Measurements from ENCODE around the gene FKTN.
"Not testable (repeated sequence)": the region's sequence is repeated elsewhere in the genome, so short reads cannot be mapped to it uniquely, and the experiment has no call there.

Gene FKTN

GRCh38 chr9:105557804-105558610, at the start of gene FKTN:
FKTN (plus strand) TSS chr9:105558131; CDS start chr9:105575033, 16,902 bp downstream.
- peak; percentile 94 for FAIRE-seq
- peak; percentile 83 for DNase-seq (ENCODE audit: extremely low spot score, insufficient read length, low read depth)

GRCh38 chr9:105508530-105508929, 49.4 kb upstream of the FKTN start:
- DNase-seq (ENCODE audit: extremely low spot score, insufficient read length, low read depth) (no peak), FAIRE-seq (no peak)

GRCh38 chr9:105510024-105510423, 47.9 kb upstream of the FKTN start:
- FAIRE-seq (peak; percentile 44), DNase-seq (ENCODE audit: extremely low spot score, insufficient read length, low read depth) (no peak)

- FAIRE-seq (no peak), DNase-seq (ENCODE audit: extremely low spot score, insufficient read length, low read depth) (no peak)
Measured at GRCh38 chr9:105511446-105511845, 46.5 kb upstream of the FKTN start.

- DNase-seq (ENCODE audit: extremely low spot score, insufficient read length, low read depth) (no peak), FAIRE-seq (no peak)
Measured at GRCh38 chr9:105515811-105516413, 42.0 kb upstream of the FKTN start.

- not testable (repeated sequence) for DNase-seq (ENCODE audit: extremely low spot score, insufficient read length, low read depth); FAIRE-seq
Measured at GRCh38 chr9:105519710-105520369, 38.1 kb upstream of the FKTN start.

GRCh38 chr9:105520992-105521391, 36.9 kb upstream of the FKTN start:
- FAIRE-seq; DNase-seq (ENCODE audit: extremely low spot score, insufficient read length, low read depth): not testable (repeated sequence)

- peak; percentile 55 for FAIRE-seq
- DNase-seq (ENCODE audit: extremely low spot score, insufficient read length, low read depth) = not testable (repeated sequence)
Measured at GRCh38 chr9:105522618-105523385, 35.1 kb upstream of the FKTN start.

- DNase-seq (ENCODE audit: extremely low spot score, insufficient read length, low read depth) (no peak), FAIRE-seq (no peak)
Measured at GRCh38 chr9:105531530-105531929, 26.4 kb upstream of the FKTN start.

- DNase-seq (ENCODE audit: extremely low spot score, insufficient read length, low read depth) (no peak), FAIRE-seq (peak; percentile 73)
Measured at GRCh38 chr9:105535920-105536668, 21.8 kb upstream of the FKTN start.

GRCh38 chr9:105539452-105539851, 18.5 kb upstream of the FKTN start:
- DNase-seq (ENCODE audit: extremely low spot score, insufficient read length, low read depth) (no peak), FAIRE-seq (no peak)

GRCh38 chr9:105541838-105542237, 16.1 kb upstream of the FKTN start:
- DNase-seq (ENCODE audit: extremely low spot score, insufficient read length, low read depth) = no peak
- FAIRE-seq = peak; percentile 85

GRCh38 chr9:105554042-105554441, 3.9 kb upstream of the FKTN start:
- DNase-seq (ENCODE audit: extremely low spot score, insufficient read length, low read depth) (no peak), FAIRE-seq (no peak)

- no peak for FAIRE-seq
- no peak for DNase-seq (ENCODE audit: extremely low spot score, insufficient read length, low read depth)
Measured at GRCh38 chr9:105572455-105572854, 14.5 kb downstream of the FKTN start.

- not testable (repeated sequence) for DNase-seq (ENCODE audit: extremely low spot score, insufficient read length, low read depth); FAIRE-seq
Measured at GRCh38 chr9:105579952-105580351, 22.0 kb downstream of the FKTN start.

- not testable (repeated sequence) for FAIRE-seq; DNase-seq (ENCODE audit: extremely low spot score, insufficient read length, low read depth)
Measured at GRCh38 chr9:105581550-105581949, 23.6 kb downstream of the FKTN start.

- FAIRE-seq = no peak
- DNase-seq (ENCODE audit: extremely low spot score, insufficient read length, low read depth) = no peak
Measured at GRCh38 chr9:105593145-105593544, 35.2 kb downstream of the FKTN start.

GRCh38 chr9:105608721-105609598, 51.0 kb downstream of the FKTN start:
- FAIRE-seq = peak; percentile 62

More at GRCh38 chr9:105608721-105609598, 51.0 kb downstream of the FKTN start:
- DNase-seq (ENCODE audit: extremely low spot score, insufficient read length, low read depth) = peak; percentile 3
